LNCaP clone FGC (cell line): ENCODE measurements around the gene SKIC8.
A peak's percentile ranks its signal among the peaks of the same experiment; 100 is the strongest.

Experiments used
- DNase-seq: peaks from one replicate; pipeline ENCODE4 v3.0.0-alpha.2; 2011; ENCODE audit warnings: low read depth
- H3K4me3 ChIP-seq: 2 replicates; pipeline ENCODE4 v1.5.1; 2011; ENCODE audit warnings: mild to moderate bottlenecking, low read depth, low read length, control low read depth
- CTCF ChIP-seq: IDR thresholded peaks from 2 replicates; pipeline ENCODE4 v1.5.1; 2012; ENCODE audit warnings: mild to moderate bottlenecking; ENCODE audit not compliant: control insufficient read depth, insufficient read depth; ENCODE audit errors: extremely low read depth

SKIC8 gene

GRCh38 chr15:78299101-78299930, at the start of gene SKIC8:
Gene SKIC8, minus strand, starts transcription at chr15:78299609. Its CDS starts 3,923 bp downstream, at chr15:78295686.
- DNase-seq, result peak; percentile 86

GRCh38 chr15:78347586-78348543, 48.5 kb upstream of the SKIC8 start:
- no peak overlapping the region for H3K4me3 ChIP-seq
- TF ChIP-seq CTCF, result no peak
- peak; percentile 77 for DNase-seq

More at GRCh38 chr15:78299101-78299930, at the start of gene SKIC8:
- H3K4me3 ChIP-seq, result peak within 1 kb of the TSS; percentile 99
- TF ChIP-seq CTCF, result peak; percentile 24; the same call in 1 of the 2 replicates

GRCh38 chr15:78345396-78346125, 46.2 kb upstream of the SKIC8 start:
- DNase-seq, result no peak
- no peak overlapping the region for H3K4me3 ChIP-seq
- no peak for TF ChIP-seq CTCF

GRCh38 chr15:78343276-78344060, 44.1 kb upstream of the SKIC8 start:
- no peak for TF ChIP-seq CTCF
- no peak overlapping the region for H3K4me3 ChIP-seq
- no peak for DNase-seq

- no peak for TF ChIP-seq CTCF
- DNase-seq, result no peak
- no peak overlapping the region for H3K4me3 ChIP-seq
Measured at GRCh38 chr15:78342021-78342420, 42.6 kb upstream of the SKIC8 start.
